GM12878 (cell line): ENCODE results near the gene RBM4. TPM values are rescaled to one million over a fixed set of nuclear protein-coding genes. Genes with fewer than 3 reads are reported as not detected.

Experiments used
- ATAC-seq: fragments of 200-7000 bp; cut with Tn5 transposase; 3 replicates; pipeline ENCODE4 v1.9.1; 2020; ENCODE audit warnings: mild to moderate bottlenecking, moderate library complexity
- BruUV-seq: library from RNA; stranded (reverse); fragments of 400-500 nt; replicated peaks from 2 replicates; lab custom pipeline; 2021; lab: Mats Ljungman, UMichigan
- CTCF ChIA-PET: fragments of 300-600 bp; sonication (Branson Sonifier 250); formaldehyde crosslinking; extraction: SDS; loops from one replicate; lab custom pipeline; 2021; ENCODE audit warnings: inconsistent platforms; lab: Yijun Ruan, JAX
- POLR2A ChIA-PET: fragments of 350-600 bp; formaldehyde crosslinking; extraction: SDS; loops from one replicate; lab custom pipeline; 2021; ENCODE audit warnings: inconsistent platforms; lab: Charles Lee
- RAD21 ChIA-PET: fragments of 300-600 bp; sonication (Branson Sonifier 250); formaldehyde crosslinking; loops from one replicate; lab custom pipeline; 2023; ENCODE audit warnings: antibody characterized with exemption; ENCODE audit not compliant: unreplicated experiment; lab: Charles Lee
- SMC1A ChIA-PET: fragments of 300-600 bp; sonication (Branson Sonifier 250); formaldehyde crosslinking; loops from one replicate; lab custom pipeline; 2023; ENCODE audit not compliant: unreplicated experiment, uncharacterized antibody; lab: Charles Lee
- DNase-seq: peaks from one replicate; pipeline ENCODE4 v3.0.0-alpha.2; 2011; ENCODE audit warnings: low read depth, low spot score
- FAIRE-seq: peaks from 3 replicates; lab custom pipeline; 2011; peaks lifted over from hg19 to GRCh38; lab: Jason Lieb, UNC
- H2AFZ ChIP-seq: 2 replicates; pipeline ENCODE4 v1.6.0; 2011; ENCODE audit warnings: low read depth, low read length, control low read depth; ENCODE audit not compliant: control insufficient read depth
- H3K27ac ChIP-seq: 2 replicates; pipeline ENCODE4 v1.5.1; 2011; ENCODE audit warnings: control low read depth; ENCODE audit not compliant: control insufficient read depth, insufficient read depth
- H3K27me3 ChIP-seq, 2 experiments: replicated peaks in 1 of 2; 2 replicates each; pipeline versions ENCODE4 v1.6.0 to v1.6.1; 2011; ENCODE audit warnings: low read length in 1 of 2; ENCODE audit not compliant: control insufficient read depth in 2 of 2, insufficient read depth in 2 of 2
- H3K36me3 ChIP-seq, 2 experiments: 2 replicates each; pipeline ENCODE4 v1.5.1; 2011; ENCODE audit warnings: low read length in 1 of 2; ENCODE audit not compliant: control insufficient read depth in 2 of 2, insufficient read depth in 2 of 2
- H3K4me1 ChIP-seq: 2 replicates; pipeline ENCODE4 v1.6.1; 2011; ENCODE audit warnings: mild to moderate bottlenecking, low read length, moderate library complexity, mixed read lengths; ENCODE audit not compliant: control insufficient read depth, insufficient read depth
- H3K4me2 ChIP-seq: 2 replicates; pipeline ENCODE4 v1.6.0; 2011; ENCODE audit warnings: control low read depth; ENCODE audit not compliant: control insufficient read depth, insufficient read depth
- H3K4me3 ChIP-seq: fragments of 200-600 bp; sonication (generic); 2 replicates; pipeline ENCODE4 v1.5.1; 2016
- H3K79me2 ChIP-seq: 2 replicates; pipeline ENCODE4 v1.6.0; 2011; ENCODE audit warnings: low read length; ENCODE audit not compliant: control insufficient read depth, insufficient read depth
- H3K9ac ChIP-seq: 2 replicates; pipeline ENCODE4 v1.8.0; 2011; ENCODE audit warnings: low read length, control low read depth, mixed read lengths; ENCODE audit not compliant: control insufficient read depth, insufficient read depth
- H3K9me3 ChIP-seq: replicated peaks from 3 replicates; pipeline ENCODE4 v1.5.1; 2011; ENCODE audit warnings: mild to moderate bottlenecking, low read length; ENCODE audit not compliant: control insufficient read depth, insufficient read depth
- H4K20me1 ChIP-seq: 2 replicates; pipeline ENCODE4 v1.6.0; 2011; ENCODE audit not compliant: control insufficient read depth, insufficient read depth
- CEBPZ ChIP-seq: fragments of 150-350 bp; IDR thresholded peaks from 2 replicates; pipeline ENCODE4 v1.6.1; 2016; ENCODE audit warnings: low read depth, low read length
- CHD2 ChIP-seq: IDR thresholded peaks from 2 replicates; pipeline ENCODE4 v1.6.1; 2011; ENCODE audit warnings: low read depth, low read length, improper control_type of control experiment, borderline replicate concordance
- CTCF ChIP-seq, 3 experiments: IDR thresholded peaks in 2 of 3; conservative IDR thresholded peaks in 1 of 3; 2 replicates each; pipeline ENCODE4 v1.5.1; 2011; ENCODE audit warnings: low read depth in 3 of 3, low read length in 3 of 3, mild to moderate bottlenecking in 3 of 3, control low read depth in 2 of 3, moderate library complexity in 2 of 3, inconsistent platforms in 1 of 3, mixed read lengths in 1 of 3; ENCODE audit not compliant: control insufficient read depth in 2 of 3, insufficient read depth in 1 of 3; ENCODE audit errors: extremely low read depth in 1 of 3
- HDAC6 ChIP-seq: fragments of 200-600 bp; sonication (generic); IDR thresholded peaks from one replicate; pipeline ENCODE4 v1.8.0; 2017; ENCODE audit warnings: antibody characterized with exemption; ENCODE audit not compliant: unreplicated experiment
- LARP7 ChIP-seq: fragments of 450-650 bp; IDR thresholded peaks from 2 replicates; pipeline ENCODE4 v1.6.1; 2017; ENCODE audit warnings: mild to moderate bottlenecking
- POLR2AphosphoS5 ChIP-seq: IDR thresholded peaks from 2 replicates; pipeline ENCODE4 v1.6.1; 2011; ENCODE audit warnings: mild to moderate bottlenecking, low read length, inconsistent platforms
- RBBP5 ChIP-seq: fragments of 200-600 bp; sonication (generic); conservative IDR thresholded peaks from 2 replicates; pipeline ENCODE4 v1.6.1; 2016
- RUNX3 ChIP-seq: IDR thresholded peaks from 2 replicates; pipeline ENCODE4 v1.6.1; 2012; ENCODE audit warnings: low read length, inconsistent platforms
- SUZ12 ChIP-seq: fragments of 200-600 bp; sonication (generic); IDR thresholded peaks from one replicate; pipeline ENCODE4 v1.6.1; 2018; ENCODE audit warnings: antibody characterized with exemption, mild to moderate bottlenecking; ENCODE audit not compliant: unreplicated experiment
- TCF12 ChIP-seq: IDR thresholded peaks from 2 replicates; pipeline ENCODE4 v1.6.1; 2011; ENCODE audit warnings: low read depth, mild to moderate bottlenecking, low read length
- TCF3 ChIP-seq: IDR thresholded peaks from 2 replicates; pipeline ENCODE4 v1.6.1; 2012; ENCODE audit warnings: low read depth, mild to moderate bottlenecking, low read length, borderline replicate concordance; ENCODE audit not compliant: insufficient read depth
- ZNF24 ChIP-seq: fragments of 450-650 bp; IDR thresholded peaks from 2 replicates; pipeline ENCODE4 v1.6.1; 2017; ENCODE audit warnings: antibody characterized with exemption, mild to moderate bottlenecking
- WGBS: methylation state at CpG from one replicate; pipeline ENCODE4 v1.1.6; 2016; ENCODE audit warnings: low lambda C conversion rate; ENCODE audit not compliant: insufficient replicate concordance, insufficient coverage; ENCODE audit errors: missing lambda C conversion rate; 5-methylcytosine and 5-hydroxymethylcytosine counted together
- in situ Hi-C: fragments of 300-500 bp; cut with MboI; formaldehyde crosslinking; loops from 9 replicates; pipeline ENCODE4 v1.14.3; 2018; ENCODE audit warnings: mixed read lengths
- intact Hi-C: fragments of 100-400 bp; cut with micrococcal nuclease; formaldehyde crosslinking; loops from one replicate; pipeline ENCODE4 v1.14.2; 2022; ENCODE audit not compliant: unreplicated experiment
- polyA plus RNA-seq, 11 experiments: library from polyadenylated mRNA; depleted of rRNA in 4 of 11; unstranded in 6 of 11; stranded (reverse) in 5 of 11; fragments of >200 nt; fragmentation: Nextera tagmentation in 4 of 11; fragmentation: Illumina TruSeq in 1 of 11; extraction: Ambion mirVana in 4 of 11; extraction: Trizol in 1 of 11; gene quantifications; 1 replicate in 1 of 11; 2 replicates in 10 of 11; pipeline versions ENCODE4 v1.2.1 to v1.2.3, GENCODE V29; 2011 to 2016; ENCODE audit warnings: inconsistent platforms in 2 of 11, missing spikeins in 2 of 11, low read depth in 1 of 11
- total RNA-seq, 4 experiments: library from RNA; depleted of rRNA in 3 of 4; stranded (reverse); fragments of >200 nt in 3 of 4; fragmentation: Illumina TruSeq in 1 of 4; extraction: Trizol in 1 of 4; gene quantifications; 2 replicates each; pipeline versions ENCODE4 v1.2.1 to v1.2.3, GENCODE V29; 2013 to 2021

Gene RBM4
- total and polyA plus RNA-seq, 10 of the 15 experiments (the other 5 are each of a cell fraction or from before 2014, with no cell fraction given), result 105 to 224 (median 138) TPM

- in situ Hi-C loops, result no loop called here
- 4% methylated on average over 5 of the region's 5 CpGs for WGBS
- RAD21 ChIA-PET, result interaction anchor here (0.8 to 1.7 kb wide), 5 partner anchors 16 to 82 kb away, joined by 3 to 10 read pairs (median 4); partner anchors contain the start of gene RBM4B
- H3K9me3 ChIP-seq, result no peaks in the 10 kb centered on the region
- H3K27ac ChIP-seq, result peak overlapping the region; percentile 84
- H4K20me1 ChIP-seq, result no peaks in the 10 kb centered on the region
- H3K4me1 ChIP-seq, result peaks cover 13% of the 10 kb centered on the region
- CTCF ChIA-PET, result interaction anchor here (1.0 to 7.7 kb wide), 5 partner anchors 13 to 83 kb away, joined by 3 to 75 read pairs (median 21); partner anchors contain the start of genes RBM4 and RBM4B
- no peaks in the 10 kb centered on the region for H3K36me3 ChIP-seq
- H3K27me3 ChIP-seq, result no peaks in the 10 kb centered on the region
- intact Hi-C loops, result no loop called here
- H3K4me2 ChIP-seq, result peak overlapping the region; percentile 90
- H2AFZ ChIP-seq, result peak overlapping the region; percentile 69
- H3K79me2 ChIP-seq, result peaks cover 23% of the 10 kb centered on the region
- peak overlapping the region; percentile 3; the same call in 1 of the 2 replicates for H3K4me3 ChIP-seq
- BruUV-seq, result no TSS peak
- SMC1A ChIA-PET, result interaction anchor here (0.6 to 4.2 kb wide), 8 partner anchors 11 to 83 kb away, joined by 3 to 19 read pairs (median 6); partner anchors contain the start of genes RBM14, RBM4 and RBM4B
- H3K9ac ChIP-seq, result peak overlapping the region; percentile 39
- ATAC-seq, result peak; percentile 10
- peak; percentile 37 for DNase-seq
- peak; percentile 88 for FAIRE-seq
- POLR2A ChIA-PET, result interaction anchor here (0.5 to 6.9 kb wide), 9 partner anchors 12 to 241 kb away, joined by 3 to 60 read pairs (median 6); partner anchors contain the start of genes DPP3, RBM14, RBM4 and RBM4B
- TF ChIP-seq ZNF24 (no peak), POLR2AphosphoS5 (0 out of 2 replicates have a peak, but pooled peaks have one; percentile 39), TCF12 (peak; percentile 63; the same call in 1 of the 2 replicates), HDAC6 (no peak), CEBPZ (no peak), CTCF (IDR thresholded peaks at IDR 0.05 in 2 of 3, conservative IDR thresholded peaks at IDR 0.05 in 1 of 3; ENCODE audit: control insufficient read depth in 2 of 3, extremely low read depth in 1 of 3, insufficient read depth in 1 of 3, low read depth in 3 of 3, low read length in 3 of 3) (no peak), RBBP5 (no peak), RUNX3 (peak; percentile 79), TCF3 (0 out of 2 replicates have a peak, but pooled peaks have one; percentile 22), CHD2 (no peak), SUZ12 (no peak), LARP7 (no peak)
Measured at GRCh38 chr11:66595245-66595904, 43.1 kb upstream of the RBM4 start.
